IPS-18c (cell line): ENCODE data around the gene XRCC1.
"Not testable (repeated sequence)": the region's sequence is repeated elsewhere in the genome, so short reads cannot be mapped to it uniquely, and the experiment has no call there.

Experiments
- H3K4me3 ChIP-seq: 2 replicates; pipeline ENCODE4 v1.7.0; 2013; ENCODE audit warnings: low read depth, mild to moderate bottlenecking, low read length, moderate library complexity; ENCODE audit not compliant: insufficient read depth
- H3K9me3 ChIP-seq: one replicate; pipeline ENCODE4 v1.6.1; 2013; ENCODE audit warnings: mild to moderate bottlenecking, low read length, moderate library complexity; ENCODE audit not compliant: control insufficient read depth, insufficient read depth

XRCC1 gene

DNA sequence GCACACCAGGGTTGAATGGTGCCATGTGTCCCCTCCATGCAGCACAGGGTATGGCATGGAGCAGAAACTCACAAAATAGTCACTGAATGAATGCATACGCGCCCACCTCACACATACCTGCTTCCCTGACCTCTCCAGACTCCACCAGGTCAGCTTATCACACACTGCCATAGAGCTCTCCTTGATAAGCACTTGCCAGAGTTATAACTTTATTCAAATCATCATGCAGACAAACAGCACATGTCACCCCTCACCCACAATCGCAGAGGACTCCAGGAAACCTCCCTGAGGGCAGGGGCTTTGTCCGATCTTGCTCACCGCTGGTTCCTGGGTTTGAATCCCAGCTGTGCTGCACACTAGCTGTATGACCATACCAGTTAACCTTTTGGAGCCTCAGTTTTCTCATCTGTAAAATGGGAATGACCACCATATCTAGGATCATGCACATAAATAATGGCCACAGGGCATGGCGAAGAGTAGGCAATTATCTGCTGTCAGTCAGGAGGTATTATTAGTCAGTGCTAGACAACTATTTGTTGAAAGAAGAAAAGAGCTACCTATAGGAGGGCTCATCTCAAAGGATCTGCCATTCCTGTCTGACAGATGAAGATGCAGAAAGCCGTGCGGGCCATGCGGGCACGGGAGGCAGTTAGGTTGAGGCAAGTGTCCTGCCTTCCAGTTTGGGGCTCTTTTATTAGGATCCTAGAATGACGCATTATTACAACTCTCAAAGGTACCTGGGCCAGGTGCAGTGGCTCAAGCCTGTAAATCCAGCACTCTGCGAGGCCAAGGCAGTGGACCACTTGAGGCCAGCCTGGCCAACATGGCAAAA is 14.0 kb downstream of the XRCC1 start:
- Histone ChIP-seq H3K9me3 (peaks cover 2% of the 10 kb centered on the region), H3K4me3 (no peak overlapping the region)

DNA sequence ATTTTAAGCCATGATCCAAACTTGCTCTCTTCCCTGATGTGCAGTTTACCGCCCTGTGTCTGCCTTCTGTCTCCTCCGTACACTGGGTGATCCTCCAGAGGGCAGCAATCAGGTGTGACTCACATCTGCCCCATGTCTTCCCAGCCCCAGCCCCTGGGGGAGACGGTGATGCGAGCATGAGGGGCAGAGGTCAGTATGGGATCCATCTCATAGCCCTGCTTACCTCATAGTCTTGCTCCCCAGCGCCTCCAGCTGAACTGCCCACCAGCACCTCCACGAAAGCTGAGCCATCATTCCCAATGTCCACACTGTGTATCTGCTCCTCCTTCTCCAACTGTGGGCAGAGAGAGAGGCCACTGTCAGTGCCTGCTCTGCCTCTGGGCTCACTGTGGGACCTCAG is 14.6 kb downstream of the XRCC1 start:
- Histone ChIP-seq H3K4me3 (no peak overlapping the region), H3K9me3 (peaks cover 2% of the 10 kb centered on the region)

DNA sequence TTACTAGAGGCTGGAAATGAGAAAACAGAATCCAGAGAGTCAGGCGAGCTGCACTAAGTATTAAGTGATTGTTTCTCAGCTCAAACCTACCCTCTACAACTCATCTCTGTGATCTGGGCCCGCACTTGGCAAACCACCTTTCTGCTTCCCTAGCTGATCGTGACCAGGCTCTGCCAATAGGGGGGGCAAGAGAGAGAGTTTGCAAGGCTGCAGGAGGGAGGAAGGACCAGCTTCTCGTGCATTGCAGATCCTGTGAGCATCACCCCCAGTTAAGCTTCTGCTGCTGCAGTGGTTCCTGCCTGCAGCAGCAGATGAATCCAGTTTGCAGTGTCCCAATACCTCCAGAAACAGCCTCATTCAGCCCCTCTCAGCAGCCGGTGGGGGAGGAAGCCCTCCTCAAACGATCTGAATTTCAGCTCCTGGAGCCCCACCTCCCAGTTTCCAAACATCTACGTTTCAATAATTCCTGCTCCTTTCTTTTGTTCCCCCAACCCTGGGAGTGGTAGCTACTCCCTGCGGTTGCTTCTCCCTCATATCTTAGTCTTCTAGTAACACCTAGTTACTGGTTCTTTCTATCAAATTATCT is 20.0 kb downstream of the XRCC1 start:
- Histone ChIP-seq H3K9me3 (no peaks in the 10 kb centered on the region), H3K4me3 (no peak overlapping the region)

DNA sequence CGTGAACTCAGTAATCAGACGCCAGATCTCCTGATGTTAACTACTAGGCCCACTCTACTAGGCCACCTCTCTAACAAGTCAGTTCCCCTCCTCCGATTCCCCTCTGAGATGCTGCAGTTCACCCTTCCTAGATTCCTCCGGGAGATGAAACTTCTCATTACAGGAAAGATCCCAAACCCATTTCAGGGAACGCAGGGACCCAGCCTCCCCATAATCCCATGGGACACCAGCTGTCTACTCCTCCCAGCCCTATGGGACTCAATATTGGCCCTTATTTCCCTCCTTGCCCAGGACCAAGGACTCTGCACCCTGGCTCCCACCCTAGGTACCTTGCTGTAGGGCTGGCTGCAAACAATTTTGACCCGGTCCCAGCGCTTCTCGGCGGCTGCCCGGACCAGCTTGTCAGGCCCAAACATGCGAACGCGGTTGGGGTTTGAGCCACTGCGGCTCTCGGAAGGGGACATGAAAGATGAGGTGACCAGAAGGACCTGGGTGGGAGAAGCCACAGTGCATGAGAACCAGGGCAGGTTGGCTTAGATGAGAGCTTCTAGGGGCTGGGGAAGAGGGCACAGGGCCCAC is 20.9 kb downstream of the XRCC1 start:
- Histone ChIP-seq H3K4me3 (no peak overlapping the region), H3K9me3 (no peaks in the 10 kb centered on the region)

DNA sequence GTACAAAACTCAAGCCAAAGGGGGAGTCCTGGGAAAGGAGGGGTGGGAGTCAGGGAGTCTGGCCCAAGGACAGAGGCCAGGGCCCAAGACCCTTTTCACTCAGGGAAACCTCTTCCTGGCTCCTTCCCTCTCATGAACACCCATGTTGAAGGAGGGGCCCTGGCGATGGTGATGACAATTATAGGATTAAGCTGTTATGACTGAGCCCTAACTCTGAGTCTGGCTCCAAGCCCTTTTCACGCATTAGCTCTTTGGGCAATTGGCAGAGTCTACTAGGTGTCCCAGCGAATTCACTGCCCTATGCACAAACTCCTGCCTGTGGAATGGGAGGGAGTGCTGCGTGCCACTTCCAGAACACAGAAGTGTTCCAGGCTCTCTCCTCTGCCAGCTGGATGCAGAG is 21.7 kb downstream of the XRCC1 start:
- H3K9me3 ChIP-seq: no peaks in the 10 kb centered on the region

DNA sequence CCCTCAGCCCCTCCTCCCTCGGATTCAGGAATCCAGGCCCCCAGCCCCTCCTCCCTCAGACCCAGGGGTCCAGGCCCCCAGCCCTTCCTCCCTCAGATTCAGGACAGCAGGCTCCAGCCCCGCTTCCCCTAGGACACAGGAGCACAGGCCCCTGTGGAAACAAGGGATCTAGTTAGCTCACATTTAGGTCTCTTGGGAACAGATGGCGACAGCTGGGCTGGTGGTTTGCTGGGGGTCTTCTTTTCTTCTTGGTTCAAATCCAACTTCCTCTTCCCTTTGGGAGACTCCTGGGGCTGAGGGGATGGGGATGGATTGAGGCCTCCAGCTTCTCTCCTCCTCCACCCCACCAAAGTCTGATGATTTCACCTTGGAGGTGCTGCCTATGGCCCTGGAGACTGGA is 22.7 kb downstream of the XRCC1 start:
- no peaks in the 10 kb centered on the region for H3K9me3 ChIP-seq
- H3K4me3 ChIP-seq: no peak overlapping the region

More for the DNA sequence above, 21.7 kb downstream of the XRCC1 start:
- H3K4me3 ChIP-seq: no peak overlapping the region

DNA sequence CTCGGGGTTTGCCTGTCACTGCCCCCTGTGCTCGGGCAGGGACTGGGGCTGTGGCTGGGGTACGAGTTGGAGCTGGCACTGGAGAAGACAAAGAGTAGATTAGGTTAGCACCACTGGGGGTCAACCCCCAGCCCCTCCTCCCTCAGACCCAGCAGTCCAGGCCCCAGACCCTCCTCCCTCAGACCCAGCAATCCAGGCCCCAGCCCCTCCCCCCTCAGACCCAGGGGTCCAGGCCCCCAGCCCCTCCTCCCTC is 23.2 kb downstream of the XRCC1 start:
- no peak overlapping the region for H3K4me3 ChIP-seq
- no peaks in the 10 kb centered on the region for H3K9me3 ChIP-seq

DNA sequence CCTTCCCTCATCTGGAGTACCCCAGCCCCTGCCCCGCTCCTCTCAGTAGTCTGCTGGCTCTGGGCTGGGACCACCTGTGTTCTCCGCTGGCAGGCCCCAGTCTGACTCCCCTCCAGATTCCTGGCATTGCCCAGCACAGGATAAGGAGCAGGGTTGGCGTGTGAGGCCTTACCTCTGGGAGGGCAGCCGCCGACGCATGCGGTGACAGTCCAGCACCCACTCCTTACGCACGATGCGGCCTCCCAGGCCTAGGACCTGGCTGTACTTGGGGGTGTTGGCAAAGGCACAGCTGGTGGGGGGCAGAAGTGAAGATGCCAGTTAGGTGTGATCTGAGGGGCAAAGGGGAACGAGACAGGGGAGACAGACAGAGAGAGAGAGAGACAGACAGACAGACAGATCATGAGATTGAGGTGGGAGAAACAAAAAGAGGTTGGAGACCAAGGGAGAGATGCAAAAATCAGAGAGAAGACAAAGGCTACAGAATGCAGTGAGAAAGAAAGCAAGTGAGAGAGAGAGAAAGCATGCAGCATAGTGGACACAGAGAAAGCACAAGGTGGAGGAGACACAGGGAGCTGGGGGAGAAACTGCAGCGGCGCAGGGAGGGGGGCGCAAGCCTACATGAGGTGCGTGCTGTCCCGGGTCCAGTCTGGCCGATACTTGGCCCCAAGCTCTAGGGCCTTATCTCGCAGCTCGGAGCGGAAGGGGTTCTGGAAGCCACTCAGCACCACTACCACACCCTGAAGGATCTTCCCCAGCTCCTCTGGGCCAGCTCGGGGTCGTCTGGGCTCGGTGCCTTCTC is 23.7 kb downstream of the XRCC1 start:
- no peaks in the 10 kb centered on the region for H3K9me3 ChIP-seq
- no peak overlapping the region for H3K4me3 ChIP-seq

DNA sequence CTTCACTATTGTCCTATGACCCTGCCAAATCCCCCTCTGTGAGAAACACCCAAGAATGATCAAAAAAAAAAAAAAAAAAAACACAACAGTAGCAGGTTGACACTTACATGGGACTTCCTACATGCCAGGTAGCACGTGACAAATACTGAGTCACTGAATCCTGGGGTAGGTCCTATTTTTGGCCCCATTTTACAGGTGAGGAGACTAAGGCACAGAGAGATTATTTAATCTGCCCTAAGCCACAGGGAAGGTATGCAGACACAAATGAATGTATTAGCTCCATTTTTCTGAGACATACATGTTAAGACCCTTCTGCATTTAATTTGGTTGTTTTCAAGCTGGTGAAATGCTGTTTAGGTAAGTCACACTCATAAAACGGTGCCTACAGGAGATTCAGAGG is 26.6 kb downstream of the XRCC1 start:
- Histone ChIP-seq H3K4me3 (no peak overlapping the region), H3K9me3 (no peaks in the 10 kb centered on the region)

DNA sequence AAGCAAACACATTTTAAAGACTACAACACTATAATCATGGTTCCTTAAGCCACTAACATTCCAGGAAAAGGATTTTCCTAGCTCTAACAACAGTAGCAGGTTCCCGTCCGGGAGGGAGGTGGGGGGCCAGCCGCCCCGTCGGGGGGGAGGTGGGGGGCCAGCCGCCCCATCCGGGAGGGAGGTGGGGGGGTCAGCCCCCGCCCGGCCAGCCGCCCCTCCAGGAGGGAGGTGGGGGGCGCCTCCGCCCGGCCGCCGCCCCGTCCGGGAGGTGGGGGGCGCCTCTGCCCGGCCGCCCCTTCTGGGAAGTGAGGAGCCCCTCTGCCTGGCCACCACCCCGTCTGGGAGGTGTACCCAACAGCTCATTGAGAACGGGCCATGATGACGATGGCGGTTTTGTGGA is 27.4 kb downstream of the XRCC1 start:
- not testable (repeated sequence) for H3K9me3 ChIP-seq, H3K4me3 ChIP-seq

DNA sequence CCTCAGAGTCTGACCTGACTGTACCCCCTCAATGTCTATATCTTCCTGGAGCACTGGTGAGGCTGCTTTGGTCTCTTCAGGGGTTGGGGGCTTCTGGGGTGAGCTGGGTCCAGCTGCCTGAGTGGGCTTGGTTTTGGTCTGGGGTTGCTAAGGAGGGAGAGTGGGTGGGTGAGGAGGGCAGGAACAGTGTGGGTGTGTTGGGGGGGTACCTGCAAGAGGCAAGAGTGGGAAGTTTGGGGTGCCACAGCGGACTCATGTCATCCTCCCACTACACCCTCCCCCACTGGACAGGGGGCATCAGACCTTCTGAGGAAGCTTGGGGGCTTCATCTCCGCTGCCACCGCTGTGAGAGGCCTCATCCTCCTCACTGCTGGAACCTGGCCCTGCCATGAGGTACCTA is 28.7 kb downstream of the XRCC1 start:
- Histone ChIP-seq H3K9me3 (no peaks in the 10 kb centered on the region), H3K4me3 (no peak overlapping the region)

DNA sequence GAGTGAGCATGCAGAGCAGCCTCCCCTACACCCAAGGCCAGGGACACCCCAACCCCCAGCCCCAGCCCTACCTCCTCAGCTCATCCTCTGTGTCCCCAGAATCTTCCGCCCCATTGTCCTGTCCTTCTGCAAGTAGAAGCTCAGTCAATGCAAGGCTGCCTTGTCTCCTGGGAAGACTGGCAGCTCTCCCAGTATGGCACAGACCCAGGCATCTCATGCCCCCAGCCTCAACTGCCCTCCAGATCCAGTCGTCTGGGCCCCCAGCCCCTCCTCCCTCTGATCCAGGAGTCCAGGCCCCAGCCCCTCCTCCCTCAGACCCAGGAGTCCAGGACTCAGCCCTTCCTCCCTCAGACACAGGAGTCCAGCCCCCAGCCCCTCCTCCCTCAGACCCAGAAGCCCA is 29.3 kb downstream of the XRCC1 start:
- H3K4me3 ChIP-seq: no peak overlapping the region

DNA sequence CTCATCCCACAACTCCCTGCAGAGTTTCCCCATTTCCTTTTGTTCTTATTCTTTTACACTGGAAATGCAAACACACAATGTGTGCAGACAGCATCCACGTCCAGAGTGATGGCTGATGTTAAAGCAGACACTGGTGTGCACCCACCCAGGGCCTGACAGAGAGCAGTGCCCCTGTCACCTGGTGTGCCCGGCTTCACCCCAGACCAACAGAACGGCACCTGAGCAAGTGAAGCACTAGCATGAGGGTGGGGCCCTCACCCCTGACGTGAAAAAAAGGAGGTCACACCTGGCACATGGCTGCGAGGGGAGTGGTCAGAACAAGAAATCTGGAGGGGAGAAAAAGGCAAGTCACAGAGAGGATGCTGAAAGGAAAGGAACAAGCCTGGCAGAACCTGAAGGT is 30.1 kb downstream of the XRCC1 start:
- H3K4me3 ChIP-seq: no peak overlapping the region
- H3K9me3 ChIP-seq: no peaks in the 10 kb centered on the region

More for the DNA sequence above, 29.3 kb downstream of the XRCC1 start:
- no peaks in the 10 kb centered on the region for H3K9me3 ChIP-seq

DNA sequence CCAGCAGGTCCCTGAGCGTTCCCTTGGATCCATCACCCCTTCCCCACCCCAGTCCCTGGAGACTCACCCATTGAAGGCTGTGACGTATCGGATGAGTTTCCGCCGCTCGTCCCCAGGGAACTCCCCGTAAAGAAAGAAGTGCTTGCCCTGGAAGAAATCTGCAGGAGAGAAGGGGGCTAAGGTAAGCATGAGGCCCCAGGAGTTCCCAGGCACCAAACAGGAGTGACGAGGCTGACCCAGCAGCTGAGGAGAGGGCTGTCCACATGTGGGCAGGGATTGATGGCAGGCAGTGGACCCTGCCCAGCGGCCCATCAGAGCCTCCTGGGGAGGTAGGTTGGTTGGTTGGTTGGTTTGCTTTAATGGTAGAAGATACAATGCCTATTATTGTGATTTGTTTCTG is 31.2 kb downstream of the XRCC1 start:
- no peaks in the 10 kb centered on the region for H3K9me3 ChIP-seq
- no peak overlapping the region for H3K4me3 ChIP-seq

DNA sequence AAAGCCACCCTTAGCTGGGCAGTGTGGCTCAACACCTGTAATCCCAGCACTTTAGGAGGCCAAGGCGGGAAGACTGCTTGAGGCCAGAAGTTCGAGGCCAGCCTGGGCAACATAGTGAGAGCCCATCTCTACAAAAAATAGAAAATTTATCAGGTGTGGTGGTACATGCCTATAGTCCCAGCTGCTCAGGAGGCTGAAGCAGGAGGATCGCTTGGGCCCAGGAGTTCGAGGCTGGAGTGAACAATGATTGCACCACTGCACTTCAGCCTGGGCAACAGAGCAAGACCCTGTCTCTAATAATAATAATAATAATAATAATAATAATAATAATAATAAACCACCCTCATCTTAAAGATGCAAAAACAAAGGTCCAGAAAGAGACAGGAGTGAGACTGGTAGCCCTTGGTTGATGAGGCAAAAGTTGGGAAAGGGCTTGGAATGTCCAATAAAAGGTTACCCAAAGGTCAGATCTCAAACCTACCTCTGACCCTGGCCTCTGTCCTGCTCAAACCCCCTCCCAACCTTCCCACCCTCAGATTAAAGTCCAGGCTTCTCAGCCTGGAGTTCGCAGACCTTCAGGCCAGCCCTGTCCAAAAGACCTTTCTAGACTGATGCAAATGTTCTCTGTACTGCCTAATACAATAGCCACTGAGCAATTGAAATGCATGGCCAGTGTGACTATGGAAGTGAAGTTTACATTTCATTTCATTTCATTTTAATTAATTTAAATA is 33.2 kb downstream of the XRCC1 start:
- Histone ChIP-seq H3K9me3 (no peaks in the 10 kb centered on the region), H3K4me3 (no peak overlapping the region)

DNA sequence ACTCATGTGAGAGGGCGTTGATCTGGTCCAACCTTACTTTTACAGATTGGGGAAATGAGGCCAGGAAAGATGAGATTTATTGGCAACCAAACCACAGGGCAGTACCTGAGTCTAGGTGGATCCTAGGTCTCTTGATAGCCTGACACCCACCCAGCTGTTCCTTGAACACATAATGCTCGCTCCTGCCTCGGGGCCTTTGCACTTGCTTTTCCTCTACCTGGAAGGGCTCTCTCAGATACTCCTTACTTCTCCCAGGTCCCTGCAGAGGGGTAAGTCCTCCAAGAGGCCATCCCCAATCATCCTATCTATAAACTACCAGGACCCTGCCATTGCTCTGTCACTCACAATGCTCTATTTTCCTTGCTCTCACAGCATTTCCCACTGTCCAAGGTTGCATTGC is 34.9 kb downstream of the XRCC1 start:
- Histone ChIP-seq H3K4me3 (no peak overlapping the region), H3K9me3 (no peaks in the 10 kb centered on the region)

DNA sequence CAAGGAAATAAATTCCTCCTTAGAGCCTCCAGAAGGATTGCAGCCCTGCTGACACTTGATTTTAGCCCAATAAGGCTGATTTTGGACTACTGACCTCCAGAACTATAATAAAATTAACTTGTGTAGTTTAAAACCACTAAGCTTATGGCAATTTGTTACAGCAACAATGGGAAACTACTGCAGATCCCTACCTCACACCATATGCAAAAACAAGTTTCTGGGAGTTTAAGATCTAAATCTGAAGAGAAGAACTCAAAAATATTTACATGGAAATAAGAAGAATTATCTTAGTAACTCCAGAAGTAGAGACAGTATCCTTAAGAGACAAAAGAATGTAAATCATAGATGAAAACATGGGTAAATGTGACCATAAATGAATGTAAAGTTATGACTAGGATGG is 36.4 kb downstream of the XRCC1 start:
- Histone ChIP-seq H3K4me3 (no peak overlapping the region), H3K9me3 (no peaks in the 10 kb centered on the region)
